NCI-H446 (cell line): ENCODE data around the gene PFN3.
"Not testable (repeated sequence)": the region's sequence is repeated elsewhere in the genome, so short reads cannot be mapped to it uniquely, and the experiment has no call there.

ENCODE experiments used
- DNase-seq, 2 experiments: peaks; one replicate each; lab custom pipeline; 2025; lab: John Stamatoyannopoulos, UW

Gene PFN3

DNA sequence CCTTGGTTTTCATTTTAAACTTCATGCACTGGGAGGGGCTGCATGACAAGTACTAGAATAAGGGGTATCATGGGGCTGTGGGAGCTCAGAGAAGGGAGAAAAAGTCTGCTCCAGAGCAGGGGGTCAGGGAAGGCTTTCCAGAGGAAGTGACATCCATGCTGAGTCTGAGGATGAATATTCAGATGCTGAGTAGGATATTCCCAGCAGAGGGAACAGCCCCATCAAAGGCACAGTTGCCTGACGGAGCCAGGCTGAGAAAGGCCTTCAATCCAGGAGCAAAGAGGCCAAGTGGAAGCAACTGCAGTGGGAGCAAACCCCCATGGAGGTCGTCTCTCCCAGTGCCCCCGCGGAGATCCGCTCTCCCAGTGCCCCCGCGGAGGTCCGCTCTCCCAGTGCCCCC, 4.4 kb downstream of the PFN3 start:
- no peak for DNase-seq

DNA sequence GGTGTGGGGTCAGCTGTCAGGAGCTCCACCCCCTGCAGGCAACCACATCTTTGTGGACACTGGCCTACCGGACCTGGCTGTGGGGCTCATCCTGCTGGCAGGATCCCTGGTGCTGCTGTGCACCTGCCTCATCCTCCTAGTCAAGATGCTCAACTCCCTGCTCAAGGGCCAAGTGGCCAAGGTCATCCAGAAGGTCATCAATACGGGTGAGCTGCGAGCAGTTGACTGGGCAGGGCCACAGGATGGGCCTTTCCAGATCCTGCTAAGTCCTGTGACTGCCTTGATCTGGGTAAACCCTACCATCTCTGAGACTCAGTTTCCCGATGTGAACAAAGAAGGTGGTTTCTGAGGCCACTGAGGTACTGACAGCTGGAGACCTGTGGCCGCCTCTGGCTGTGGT, 6.5 kb downstream of the PFN3 start:
- DNase-seq: no peak

DNA sequence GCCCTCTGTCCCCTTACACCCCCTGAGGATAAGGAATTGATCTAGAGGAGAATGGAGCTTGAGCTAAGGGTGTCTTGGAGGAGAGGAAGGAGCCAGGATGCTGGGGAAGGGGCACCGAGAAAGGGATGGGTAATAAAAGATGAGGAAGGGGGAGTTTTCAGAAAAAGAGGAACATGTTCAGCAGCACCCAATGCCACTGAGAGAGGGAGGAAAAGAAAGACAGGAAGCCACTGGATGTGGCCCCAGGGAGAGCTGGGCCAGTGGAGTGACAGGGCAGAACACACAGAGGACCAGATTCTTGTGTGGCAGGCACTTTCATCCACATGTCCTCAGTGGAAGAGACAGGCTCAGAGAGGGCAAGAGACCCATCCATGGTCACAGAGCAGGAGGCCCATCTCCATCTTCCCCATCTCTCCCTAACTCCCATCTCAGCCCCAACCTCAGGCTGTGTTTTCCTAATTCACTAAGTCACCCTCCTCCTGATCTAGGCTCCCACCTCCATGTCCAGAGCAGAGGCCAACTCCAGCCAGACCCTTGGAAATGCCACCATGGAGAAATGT, 7.2 kb downstream of the PFN3 start:
- DNase-seq: no peak

DNA sequence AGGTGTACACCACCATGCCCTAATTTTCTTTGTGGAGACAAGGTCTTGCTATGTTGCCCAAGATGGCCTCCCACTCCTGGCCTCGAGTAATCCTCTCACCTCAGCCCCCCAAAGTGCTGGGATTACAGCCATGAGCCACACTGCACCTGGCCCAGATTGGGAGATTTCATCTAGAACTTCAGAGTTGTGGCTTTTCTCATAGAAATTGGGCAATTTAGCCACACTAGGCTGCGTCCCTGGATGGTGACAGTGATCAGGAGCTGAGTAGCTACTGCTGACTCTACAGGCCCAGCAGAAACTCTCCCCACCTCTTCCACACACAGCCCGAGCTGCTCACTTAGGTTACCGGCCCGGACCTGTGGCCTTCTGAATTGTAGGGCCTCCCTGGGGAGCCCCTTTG, 7.7 kb downstream of the PFN3 start:
- no peak for DNase-seq

- DNase-seq: peak; percentile 41 to 83
Measured at GRCh38 chr5:177390363-177391300, 9.8 kb downstream of the PFN3 start.

DNA sequence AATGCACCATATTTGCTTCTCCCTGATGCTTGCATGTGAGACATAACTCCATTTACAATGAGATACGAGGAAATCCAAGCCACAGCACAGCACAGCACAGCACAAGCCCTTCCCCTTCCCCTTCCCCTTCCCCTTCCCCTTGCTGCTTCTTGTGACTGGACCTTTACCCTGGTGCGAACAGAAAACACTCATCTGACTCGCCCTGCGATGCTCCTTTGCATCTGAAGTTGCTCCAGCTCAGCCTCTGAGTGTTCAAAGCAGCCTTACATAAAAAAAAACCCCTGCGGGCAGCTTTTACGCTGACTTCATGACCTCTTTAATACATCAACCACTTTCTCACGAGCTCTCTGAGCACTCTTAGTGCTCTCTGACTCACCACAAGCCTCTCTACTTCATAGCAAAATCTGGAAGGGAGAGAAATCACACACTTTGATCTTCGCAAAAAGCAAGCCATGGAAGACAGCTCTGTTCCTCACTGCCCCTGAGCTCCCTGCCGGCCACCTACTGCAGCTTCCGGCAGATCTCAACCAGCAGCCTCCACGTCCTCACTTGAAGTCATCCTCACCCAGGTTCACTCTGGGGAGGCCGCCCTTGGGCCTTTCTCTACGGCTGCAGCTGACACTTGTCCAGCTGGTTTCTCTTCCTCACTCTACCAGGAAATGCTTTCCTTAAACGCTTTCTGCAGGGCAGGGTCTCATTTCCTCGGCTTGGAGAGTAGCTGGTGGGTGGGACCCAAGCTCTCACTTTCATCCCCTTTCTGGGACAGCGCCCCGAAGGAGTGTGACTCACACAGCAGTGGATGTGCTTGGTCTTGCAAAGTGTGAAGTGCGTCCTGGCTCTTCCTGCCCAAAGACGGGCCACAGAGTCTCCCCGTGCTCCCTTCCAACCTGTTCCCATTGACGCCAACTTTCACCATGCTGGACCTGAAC, 11.0 kb downstream of the PFN3 start:
- DNase-seq: no peak

- no peak for DNase-seq
Measured at GRCh38 chr5:177388521-177389052, 11.9 kb downstream of the PFN3 start.

GRCh38 chr5:177387405-177387804, 13.1 kb downstream of the PFN3 start:
- no peak for DNase-seq

DNA sequence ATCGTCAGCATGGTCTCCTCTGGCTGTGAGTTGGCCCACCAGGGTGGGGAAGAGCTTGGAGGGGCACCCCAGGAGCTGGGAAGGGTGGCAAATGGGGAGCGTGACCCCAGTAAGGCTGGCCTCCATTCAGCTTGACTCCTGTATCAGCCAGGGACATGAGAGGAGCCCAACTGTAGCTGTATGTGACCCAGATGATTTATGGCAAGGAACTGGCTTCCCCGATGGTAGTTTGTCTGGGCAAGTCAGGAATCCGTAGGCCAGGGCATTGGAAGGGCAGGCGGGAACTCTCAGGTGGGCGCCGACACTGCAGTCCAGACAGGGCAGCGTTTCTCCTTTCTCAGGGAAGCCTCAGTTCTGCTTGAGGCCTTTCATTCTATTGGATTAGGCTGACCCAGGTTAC, 13.9 kb downstream of the PFN3 start:
- no peak for DNase-seq

- no peak for DNase-seq
Measured at GRCh38 chr5:177385720-177386119, 14.7 kb downstream of the PFN3 start.

DNA sequence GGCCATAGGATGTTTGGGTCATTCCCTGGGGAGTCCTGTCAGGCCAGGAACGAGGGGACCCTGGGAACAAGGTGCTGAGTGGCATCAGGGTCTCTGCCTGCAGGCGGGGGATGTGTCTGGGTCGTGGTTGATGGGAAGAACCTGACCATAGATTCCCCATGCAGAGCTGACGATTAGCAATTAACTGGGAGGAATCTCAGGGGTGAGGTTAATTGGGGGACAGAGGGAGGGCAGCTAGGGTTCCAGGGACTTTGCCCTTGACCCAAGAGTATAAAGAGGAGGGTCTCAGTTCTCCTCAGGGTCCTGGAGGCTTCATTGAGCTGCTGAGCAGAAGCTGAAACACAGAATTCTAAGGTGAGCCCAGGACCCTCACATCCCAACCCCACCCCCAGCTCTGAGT, 16.3 kb downstream of the PFN3 start, which contains the start of gene SLC34A1:
Gene SLC34A1, plus strand, starts transcription at position 301 of the 400 bp plus-strand sequence. CDS start 1,308 bp downstream, outside the sequence.
- DNase-seq: no peak

GRCh38 chr5:177383181-177383580, 17.3 kb downstream of the PFN3 start:
- no peak for DNase-seq

DNA sequence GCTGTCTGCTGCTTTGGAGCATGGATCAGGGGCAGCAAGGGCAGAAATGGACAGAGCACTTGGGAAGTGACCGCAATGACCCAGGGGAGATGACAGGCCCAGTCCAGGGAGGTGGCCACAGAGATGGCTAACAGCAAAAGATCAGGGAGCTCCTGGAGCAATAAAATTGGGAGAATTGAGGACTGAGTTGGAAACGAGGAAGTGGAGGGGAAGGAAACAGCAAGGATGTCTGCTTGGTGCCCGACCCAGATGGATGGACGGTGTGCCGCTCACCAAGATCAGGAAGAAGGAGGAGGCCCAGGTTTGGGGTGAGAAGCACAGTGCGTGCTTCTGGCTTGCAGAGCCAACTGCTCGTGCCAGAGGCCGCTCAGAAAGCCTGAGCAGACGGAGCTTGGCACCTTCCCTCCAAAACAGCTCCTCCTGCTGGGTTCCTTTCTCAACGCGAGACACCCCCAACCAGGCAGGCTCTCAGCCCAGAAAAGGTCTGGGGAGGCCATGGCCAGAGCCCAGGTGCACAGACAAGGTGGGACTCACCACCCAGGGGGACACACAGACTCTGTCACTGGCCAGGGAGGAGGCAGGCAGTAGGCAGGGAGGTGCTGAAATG, 17.9 kb downstream of the PFN3 start:
- DNase-seq: peak; percentile 50 to 61

- DNase-seq: no peak
Measured at GRCh38 chr5:177380805-177381126, 19.7 kb downstream of the PFN3 start.

- no peak for DNase-seq
Measured at GRCh38 chr5:177378884-177379883, 21.3 kb downstream of the PFN3 start.

DNA sequence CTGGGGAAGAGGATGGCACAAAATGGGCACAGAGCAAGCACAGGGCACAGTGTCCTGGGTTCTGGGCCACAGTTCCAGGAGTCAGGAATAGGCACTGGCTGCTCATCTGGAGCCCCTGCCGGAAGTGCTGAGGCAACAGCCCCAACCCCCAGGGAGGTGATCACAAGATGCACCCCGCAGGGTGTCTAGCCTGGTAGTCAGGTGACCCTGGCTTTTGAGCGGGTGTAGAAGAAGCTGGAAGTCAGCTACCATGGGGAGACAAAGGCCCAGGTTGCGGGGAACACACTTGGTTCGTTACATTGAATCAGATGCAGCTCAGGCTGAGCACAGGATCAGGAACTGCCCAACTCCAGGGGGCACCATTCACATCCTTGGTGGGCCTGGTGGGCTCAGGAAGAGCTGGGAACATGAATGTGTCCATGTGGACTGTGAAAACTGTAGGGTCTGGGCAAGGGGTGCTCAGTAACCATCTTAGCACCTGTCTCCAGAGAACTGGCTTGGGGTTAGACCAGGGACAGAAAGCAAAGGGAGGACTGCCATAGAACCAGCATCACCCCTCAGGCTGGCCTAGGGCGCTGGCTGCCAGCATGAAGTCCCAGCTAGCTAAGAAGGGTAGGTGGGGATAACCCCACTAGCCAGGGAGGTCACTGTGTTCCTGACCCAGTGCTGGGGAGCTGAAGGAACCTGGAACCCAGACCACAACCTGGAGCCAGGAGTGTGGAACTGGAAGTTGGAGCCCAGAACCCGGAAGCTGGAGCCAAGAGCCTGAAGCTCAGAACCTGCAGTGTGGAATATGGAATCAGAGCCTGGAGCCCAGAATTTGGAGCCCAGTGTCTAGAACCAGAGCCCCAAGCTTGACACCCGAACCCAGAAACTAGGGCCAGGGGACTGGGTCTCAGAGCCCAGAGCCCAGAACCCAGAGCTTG, 22.3 kb downstream of the PFN3 start:
- DNase-seq: no peak

DNA sequence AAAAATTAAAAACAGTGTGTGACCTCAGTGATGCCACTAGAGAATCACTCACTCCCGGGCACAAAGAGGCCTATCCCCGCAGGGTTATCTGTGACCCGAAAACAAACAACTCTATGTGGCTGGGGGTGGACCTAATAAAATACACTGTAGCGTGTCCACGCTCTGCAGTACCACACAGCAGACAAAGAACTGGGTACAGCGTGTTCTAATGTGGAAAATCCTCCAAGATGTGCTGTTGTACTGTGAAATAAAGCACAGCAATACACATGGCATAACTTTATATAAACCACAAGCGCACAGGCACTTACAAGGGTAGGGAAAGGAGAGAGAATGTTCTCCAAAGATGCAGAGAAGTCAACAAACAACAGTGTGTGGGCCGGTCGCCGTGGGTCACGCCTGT, 24.4 kb downstream of the PFN3 start:
- no peak for DNase-seq

DNA sequence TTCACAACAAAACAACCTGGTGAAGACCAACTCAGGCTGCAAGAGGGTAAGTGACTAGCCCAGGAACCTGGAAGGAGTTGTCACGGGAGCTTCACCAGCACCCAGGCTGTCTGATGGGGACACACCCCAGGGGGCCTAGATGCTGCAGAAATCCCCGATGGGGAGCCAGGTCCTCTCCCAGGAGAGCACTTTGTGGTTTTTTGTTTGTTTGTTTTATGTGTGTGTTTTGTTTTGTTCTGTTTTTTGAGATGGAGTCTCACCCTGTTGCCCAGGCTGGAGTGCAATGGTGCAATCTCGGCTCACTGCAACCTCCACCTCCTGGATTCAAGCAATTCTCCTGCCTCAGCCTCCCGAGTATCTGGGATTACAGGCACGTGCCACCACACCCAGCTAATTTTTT, 24.9 kb downstream of the PFN3 start:
- DNase-seq: not testable (repeated sequence)

DNA sequence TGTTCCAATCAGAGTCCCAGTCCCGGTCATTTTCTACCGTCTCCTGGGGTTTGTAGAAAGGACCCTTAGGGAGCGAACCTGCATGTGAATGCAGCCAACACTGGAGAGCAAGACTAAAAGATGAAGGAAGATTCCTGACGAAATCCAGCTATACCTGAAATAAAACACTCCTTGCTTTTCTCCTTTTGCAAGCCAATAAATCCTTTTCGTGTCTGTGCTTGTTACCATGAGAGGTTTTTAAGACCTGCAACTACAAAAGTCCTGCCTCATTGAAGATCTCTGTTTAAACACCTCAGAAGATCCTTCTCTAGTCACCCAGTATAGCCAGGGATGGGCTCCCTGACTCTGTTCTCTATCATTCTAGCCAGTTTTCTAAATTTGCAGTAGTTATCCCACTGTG, 26.2 kb downstream of the PFN3 start:
- no peak for DNase-seq
